ENCODE data around the gene PTX4. TPM values are rescaled to one million over a fixed set of nuclear protein-coding genes. Genes with fewer than 3 reads are reported as not detected.

Gene PTX4
- total RNA-seq, 1 experiment from 2014 or later: not detected

GRCh38 chr16:1439058-1439698, 49.6 kb downstream of the PTX4 start:
- no peak overlapping the region; a peak in 1 of 7 replicates for H3K27ac Mint-ChIP-seq
- no CpG with 5 or more reads among the region's 27 CpGs for WGBS (ENCODE audit: extremely low coverage, insufficient read length, low lambda C conversion rate)

More at GRCh38 chr16:1439058-1439698, 49.6 kb downstream of the PTX4 start:
- TF ChIP-seq, protein P1, sequence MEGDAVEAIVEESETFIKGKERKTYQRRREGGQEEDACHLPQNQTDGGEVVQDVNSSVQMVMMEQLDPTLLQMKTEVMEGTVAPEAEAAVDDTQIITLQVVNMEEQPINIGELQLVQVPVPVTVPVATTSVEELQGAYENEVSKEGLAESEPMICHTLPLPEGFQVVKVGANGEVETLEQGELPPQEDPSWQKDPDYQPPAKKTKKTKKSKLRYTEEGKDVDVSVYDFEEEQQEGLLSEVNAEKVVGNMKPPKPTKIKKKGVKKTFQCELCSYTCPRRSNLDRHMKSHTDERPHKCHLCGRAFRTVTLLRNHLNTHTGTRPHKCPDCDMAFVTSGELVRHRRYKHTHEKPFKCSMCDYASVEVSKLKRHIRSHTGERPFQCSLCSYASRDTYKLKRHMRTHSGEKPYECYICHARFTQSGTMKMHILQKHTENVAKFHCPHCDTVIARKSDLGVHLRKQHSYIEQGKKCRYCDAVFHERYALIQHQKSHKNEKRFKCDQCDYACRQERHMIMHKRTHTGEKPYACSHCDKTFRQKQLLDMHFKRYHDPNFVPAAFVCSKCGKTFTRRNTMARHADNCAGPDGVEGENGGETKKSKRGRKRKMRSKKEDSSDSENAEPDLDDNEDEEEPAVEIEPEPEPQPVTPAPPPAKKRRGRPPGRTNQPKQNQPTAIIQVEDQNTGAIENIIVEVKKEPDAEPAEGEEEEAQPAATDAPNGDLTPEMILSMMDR (conservative IDR thresholded peaks at IDR 0.05): no peak
- no peak overlapping the region for H4K5ac ChIP-seq (ENCODE audit: insufficient read length, low read depth, low read length)
- Mint-ChIP-seq H3K9me3 (no peaks in the 10 kb centered on the region), H3K4me1 (no peaks in the 10 kb centered on the region; a peak in 1 of 4 replicates), H3K36me3 (ENCODE audit: insufficient read depth in 1 of 3, low read depth in 3 of 3) (no peaks in the 10 kb centered on the region), H3K4me3 (no peak overlapping the region), H3K27me3 (ENCODE audit: low read depth) (no peaks in the 10 kb centered on the region)
- H3K23me2 ChIP-seq (ENCODE audit: insufficient read length, low read depth, low read length, poor library complexity, severe bottlenecking): no peaks in the 10 kb centered on the region
- H2BK120ac ChIP-seq (ENCODE audit: low read depth, low read length, poor library complexity, severe bottlenecking): no peak overlapping the region
- H3K14ac ChIP-seq (ENCODE audit: insufficient read depth, low read length): peak overlapping the region; percentile 37; the same call in 1 of the 2 replicates
- H3K56ac ChIP-seq (ENCODE audit: insufficient read length, low read depth, low read length): no peak overlapping the region
- no peak overlapping the region for H2BK15ac ChIP-seq (ENCODE audit: low read depth, low read length)
- no peak overlapping the region for H2BK12ac ChIP-seq (ENCODE audit: insufficient read length, low read depth, low read length)
- no peak overlapping the region for H4K91ac ChIP-seq (ENCODE audit: insufficient read length, low read depth, low read length)
- H3K27me3 ChIP-seq (ENCODE audit: insufficient read depth, low read length): no peaks in the 10 kb centered on the region
- no peaks in the 10 kb centered on the region for H3K4me1 ChIP-seq (ENCODE audit: insufficient read depth, low read length)
- H4K8ac ChIP-seq (replicated peaks; ENCODE audit: insufficient read length, low read depth, low read length): no peak overlapping the region
- no peak overlapping the region for H2AFZ ChIP-seq (ENCODE audit: low read length)
- H3K27ac ChIP-seq (ENCODE audit: insufficient read length, low read depth, low read length): no peak overlapping the region
- no peak overlapping the region for H3K9ac ChIP-seq (ENCODE audit: extremely low read depth, insufficient read length, low read length)
- no peaks in the 10 kb centered on the region for H3K79me1 ChIP-seq (ENCODE audit: insufficient read depth, low read depth, low read length, poor library complexity, severe bottlenecking)
- H2BK5ac ChIP-seq (ENCODE audit: insufficient read length, low read length): no peak overlapping the region
- no peaks in the 10 kb centered on the region for H4K20me1 ChIP-seq (ENCODE audit: control insufficient read depth, insufficient read depth, insufficient read length)
- H3K4ac ChIP-seq (ENCODE audit: low read depth, low read length): no peak overlapping the region
- H3K23ac ChIP-seq (ENCODE audit: insufficient read length, low read depth, low read length): no peak overlapping the region
- no peak overlapping the region for H3T11ph ChIP-seq (ENCODE audit: low read length)
- H3K79me2 ChIP-seq (ENCODE audit: insufficient read depth, low read length): no peaks in the 10 kb centered on the region
- no peak overlapping the region for H3K4me2 ChIP-seq (ENCODE audit: insufficient read depth, insufficient read length, low read length)
- no peaks in the 10 kb centered on the region for H3K9me3 ChIP-seq (ENCODE audit: control insufficient read depth, low read depth, low read length)
- H2BK20ac ChIP-seq (ENCODE audit: low read depth, low read length, poor library complexity, severe bottlenecking): no peak overlapping the region
- no peak overlapping the region for H2AK5ac ChIP-seq (ENCODE audit: insufficient read length, low read length)
- H3K18ac ChIP-seq (ENCODE audit: insufficient read length, low read depth, low read length): no peak overlapping the region
- DNase-seq: no peak

Data from H9 (cell line).